A549 treated with Hydrocortisone at 1 μM for 4 hours (cell line): Measurements from ENCODE around the gene ARHGDIG. TPM values are rescaled to one million over a fixed set of nuclear protein-coding genes. Genes with fewer than 3 reads are reported as not detected.

Source experiments
- total RNA-seq: library from RNA; stranded (reverse); fragments of 200-300 nt; extraction: Qiagen RNA extraction; gene quantifications from 5 replicates; pipeline ENCODE4 v1.2.3, GENCODE V29; 2022

Gene ARHGDIG
- total RNA-seq, result 2.1 to 3.7 TPM (median 3.2 TPM) in 5 replicates

DNA sequence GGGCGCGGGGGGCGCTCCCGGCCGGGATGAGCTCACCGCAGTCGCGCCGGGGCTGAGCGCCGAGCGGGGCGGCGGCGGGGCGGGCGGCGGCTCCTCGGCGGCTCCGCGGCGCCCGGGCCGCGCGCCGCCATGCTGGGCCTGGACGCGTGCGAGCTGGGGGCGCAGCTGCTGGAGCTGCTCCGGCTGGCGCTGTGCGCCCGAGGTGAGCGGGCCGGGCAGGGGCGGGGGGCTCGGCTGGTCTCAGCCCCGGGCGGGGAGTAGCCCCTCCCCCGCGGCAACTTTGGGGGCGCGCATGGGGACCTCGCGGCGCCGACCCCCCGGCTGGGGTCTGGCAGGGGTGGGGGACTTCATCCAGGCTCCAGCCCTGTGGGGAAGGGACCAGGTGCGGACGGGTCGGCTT, at the start of gene ARHGDIG:
TSS of gene ARHGDIG (plus strand) at position 40 of the 400 bp plus-strand sequence. CDS start at position 130, 90 bp downstream.

GRCh38 chr16:234468-235305, 45.7 kb upstream of the ARHGDIG start, which contains the start of gene FAM234A:
FAM234A (plus strand) TSS chr16:234821; CDS start chr16:254414, 19,593 bp downstream.

GRCh38 chr16:275786-276232, 4.6 kb upstream of the ARHGDIG start, which contains the start of gene RGS11:
RGS11 (minus strand) TSS chr16:275944; CDS start chr16:275911, 33 bp downstream.

GRCh38 chr16:283033-283805, 2.8 kb downstream of the ARHGDIG start, which contains the start of gene PDIA2:
PDIA2 (plus strand) TSS chr16:283164; CDS start chr16:283170, 6 bp downstream.

Other genes with a start within 250 kb of the ARHGDIG start
- gene POLR3K, start 227.0 kb upstream of the ARHGDIG start, total RNA-seq, result 31.2 to 39.4 TPM (median 33.4 TPM) in 5 replicates
- 54.8 to 83.1 TPM (median 72.6 TPM) in 5 replicates for gene SNRNP25, start 226.8 kb upstream of the ARHGDIG start, total RNA-seq
- 20.5 to 30.0 TPM (median 27.7 TPM) in 5 replicates for gene RHBDF1, start 208.0 kb upstream of the ARHGDIG start, total RNA-seq
- 55.3 to 74.6 TPM (median 72.3 TPM) in 5 replicates for gene MPG, start 202.4 kb upstream of the ARHGDIG start, total RNA-seq
- gene NPRL3, start 141.9 kb upstream of the ARHGDIG start, total RNA-seq, result 25.6 to 29.5 TPM (median 27.5 TPM) in 5 replicates
- 0.23 TPM in 1 of 5 replicates, not detected in the others for gene HBZ, start 127.9 kb upstream of the ARHGDIG start, total RNA-seq
- gene HBM, start 114.6 kb upstream of the ARHGDIG start, total RNA-seq, result not detected in 5 replicates
- 0.20 to 0.33 TPM in 2 of 5 replicates, not detected in the others for gene HBA2, start 107.7 kb upstream of the ARHGDIG start, total RNA-seq
- gene HBA1, start 103.9 kb upstream of the ARHGDIG start, total RNA-seq, result 1.2 to 2.3 TPM (median 1.8 TPM) in 5 replicates
- gene HBQ1, start 100.1 kb upstream of the ARHGDIG start, total RNA-seq, result 3.7 to 8.3 TPM (median 6.4 TPM) in 5 replicates
- gene LUC7L, start 51.1 kb upstream of the ARHGDIG start, total RNA-seq, result 39.7 to 48.5 TPM (median 45.4 TPM) in 5 replicates
- gene FAM234A, start 45.8 kb upstream of the ARHGDIG start, total RNA-seq, result 45.1 to 53.9 TPM (median 47.5 TPM) in 5 replicates
- 3.5 to 5.0 TPM (median 4.4 TPM) in 5 replicates for gene RGS11, start 4.6 kb upstream of the ARHGDIG start, total RNA-seq
- gene PDIA2, start 2.6 kb downstream of the ARHGDIG start, total RNA-seq, result 0.48 to 0.86 TPM (median 0.68 TPM) in 5 replicates
- gene AXIN1, start 72.1 kb downstream of the ARHGDIG start, total RNA-seq, result 27.8 to 33.2 TPM (median 30.5 TPM) in 5 replicates
- gene MRPL28, start 89.9 kb downstream of the ARHGDIG start, total RNA-seq, result 119 to 133 TPM (median 126 TPM) in 5 replicates
- gene PGAP6, start 101.4 kb downstream of the ARHGDIG start, total RNA-seq, result 29.5 to 37.7 TPM (median 32.3 TPM) in 5 replicates
- 259 to 426 TPM (median 418 TPM) in 5 replicates for gene NME4, start 116.6 kb downstream of the ARHGDIG start, total RNA-seq
- 22.5 to 29.1 TPM (median 26.7 TPM) in 5 replicates for gene DECR2, start 121.3 kb downstream of the ARHGDIG start, total RNA-seq
- gene RAB11FIP3, start 145.1 kb downstream of the ARHGDIG start, total RNA-seq, result 24.7 to 28.6 TPM (median 27.8 TPM) in 5 replicates
- gene CAPN15, start 247.1 kb downstream of the ARHGDIG start, total RNA-seq, result 50.9 to 69.7 TPM (median 68.7 TPM) in 5 replicates